ENCODE results near the gene BRD1. TPM values are rescaled to one million over a fixed set of nuclear protein-coding genes. Genes with fewer than 3 reads are reported as not detected.

BRD1 gene
- polyA plus RNA-seq, 3 donors, result 0.61 to 13.8 (median 0.86) TPM

GRCh38 chr22:49734882-49735281 is 92.8 kb downstream of the BRD1 start:
- Mint-ChIP-seq H3K4me3 (no peak overlapping the region), H3K9me3 (peaks cover 9 to 33% (median 23%) of the 10 kb centered on the region in 7 donors), H3K27ac (peak overlapping the region in 1 of 7 donors; percentile 73), H3K4me1 (no peaks in the 10 kb centered on the region), H3K27me3 (ENCODE audit: low read depth in 3 of 3) (peaks cover 8 to 26% (median 8%) of the 10 kb centered on the region in 3 donors), H3K36me3 (no peaks in the 10 kb centered on the region)
- 85% methylated on average over 11 of the region's 12 CpGs for WGBS (ENCODE audit: insufficient coverage)
- Histone ChIP-seq H4K20me1 (ENCODE audit: insufficient read depth, low read length) (no peaks in the 10 kb centered on the region), H3K79me2 (ENCODE audit: insufficient read depth, low read length) (no peaks in the 10 kb centered on the region), H2AFZ (ENCODE audit: insufficient read depth, low read depth, low read length, poor library complexity, severe bottlenecking) (no peak overlapping the region), H3K4me2 (replicated peaks; ENCODE audit: extremely low read depth, low read length, poor library complexity, severe bottlenecking) (no peak overlapping the region), H3K4me1 (ENCODE audit: control insufficient read depth in 1 of 2, insufficient read depth in 2 of 2, low read length in 2 of 2) (no peaks in the 10 kb centered on the region), H3K36me3 (replicated peaks in 1 of 2; ENCODE audit: control insufficient read depth in 1 of 2, insufficient read depth in 2 of 2, low read length in 2 of 2) (no peaks in the 10 kb centered on the region), H3K4me3 (replicated peaks in 1 of 3; ENCODE audit: low read depth in 2 of 3, low read length in 3 of 3) (no peak overlapping the region), H3K27ac (ENCODE audit: low read depth in 1 of 2, low read length in 2 of 2) (no peak overlapping the region), H3K9me3 (replicated peaks in 1 of 2; ENCODE audit: control insufficient read depth in 1 of 2, insufficient read depth in 1 of 2, low read length in 2 of 2) (peaks cover 10 to 18% of the 10 kb centered on the region in 2 donors), H3K27me3 (ENCODE audit: control insufficient read depth in 2 of 2, insufficient read depth in 2 of 2, low read length in 2 of 2) (peaks cover 0 to 5% of the 10 kb centered on the region in 2 donors), H3K9ac (ENCODE audit: insufficient read depth, low read length, poor library complexity, severe bottlenecking) (no peak overlapping the region)
- TF ChIP-seq CTCF (IDR thresholded peaks at IDR 0.05), result no peak
- DNase-seq, result no peak
- intact Hi-C loops (cut with micrococcal nuclease), result no loop called here

GRCh38 chr22:49734390-49734789 is 93.3 kb downstream of the BRD1 start:
- Mint-ChIP-seq H3K27me3 (ENCODE audit: low read depth in 3 of 3) (peaks cover 12 to 29% (median 13%) of the 10 kb centered on the region in 3 donors), H3K27ac (peak overlapping the region in 1 of 7 donors; percentile 70), H3K36me3 (no peaks in the 10 kb centered on the region), H3K4me3 (peak overlapping the region in 1 of 2 donors; percentile 60), H3K9me3 (peaks cover 5 to 28% (median 18%) of the 10 kb centered on the region in 7 donors), H3K4me1 (no peaks in the 10 kb centered on the region)
- no peak for TF ChIP-seq CTCF (IDR thresholded peaks at IDR 0.05)
- H3K9ac ChIP-seq (ENCODE audit: insufficient read depth, low read length, poor library complexity, severe bottlenecking), result no peak overlapping the region
- H3K79me2 ChIP-seq (ENCODE audit: insufficient read depth, low read length), result no peaks in the 10 kb centered on the region
- H3K27ac ChIP-seq (ENCODE audit: low read depth in 1 of 2, low read length in 2 of 2), result no peak overlapping the region
- peaks cover 0 to 5% of the 10 kb centered on the region in 2 donors for H3K27me3 ChIP-seq (ENCODE audit: control insufficient read depth in 2 of 2, insufficient read depth in 2 of 2, low read length in 2 of 2)
- DNase-seq, result no peak
- intact Hi-C loops (cut with micrococcal nuclease), result no loop called here
- no peak overlapping the region for H2AFZ ChIP-seq (ENCODE audit: insufficient read depth, low read depth, low read length, poor library complexity, severe bottlenecking)
- no peaks in the 10 kb centered on the region for H3K36me3 ChIP-seq (replicated peaks in 1 of 2; ENCODE audit: control insufficient read depth in 1 of 2, insufficient read depth in 2 of 2, low read length in 2 of 2)
- H4K20me1 ChIP-seq (ENCODE audit: insufficient read depth, low read length), result no peaks in the 10 kb centered on the region
- H3K4me3 ChIP-seq (replicated peaks in 1 of 3; ENCODE audit: low read depth in 2 of 3, low read length in 3 of 3), result no peak overlapping the region
- no peak overlapping the region for H3K4me2 ChIP-seq (replicated peaks; ENCODE audit: extremely low read depth, low read length, poor library complexity, severe bottlenecking)
- H3K9me3 ChIP-seq (replicated peaks in 1 of 2; ENCODE audit: control insufficient read depth in 1 of 2, insufficient read depth in 1 of 2, low read length in 2 of 2), result peaks cover 9 to 17% of the 10 kb centered on the region in 2 donors
- WGBS (ENCODE audit: insufficient coverage), result 92% methylated on average over 7 of the region's 11 CpGs
- no peaks in the 10 kb centered on the region for H3K4me1 ChIP-seq (ENCODE audit: control insufficient read depth in 1 of 2, insufficient read depth in 2 of 2, low read length in 2 of 2)

All from CD14-positive monocyte (primary cell).